SK-N-SH (cell line): ENCODE measurements around the gene OR7C2. TPM values are rescaled to one million over a fixed set of nuclear protein-coding genes. Genes with fewer than 3 reads are reported as not detected.

ENCODE experiments used
- CTCF ChIA-PET: fragments of 300-600, 350-600 bp; formaldehyde crosslinking; extraction: SDS; loops from one replicate; lab custom pipeline; 2021; lab: Yijun Ruan, JAX
- POLR2A ChIA-PET: fragments of 350-600 bp; sonication (Branson Sonifier 250); formaldehyde crosslinking; extraction: SDS; loops from one replicate; lab custom pipeline; 2020; ENCODE audit warnings: antibody characterized with exemption, inconsistent platforms; lab: Yijun Ruan, JAX
- DNase-seq: peaks from one replicate; pipeline ENCODE4 v3.0.0; 2012
- H2AFZ ChIP-seq: fragments of 200-600 bp; sonication (generic); 2 replicates; pipeline ENCODE4 v1.8.1; 2016; ENCODE audit warnings: antibody characterized with exemption, mild to moderate bottlenecking, low read depth
- H3F3A ChIP-seq: fragments of 200-600 bp; sonication (generic); replicated peaks from 2 replicates; pipeline ENCODE3; 2016; ENCODE audit warnings: antibody characterized with exemption, mild to moderate bottlenecking; ENCODE audit not compliant: insufficient read depth
- H3K27ac ChIP-seq, 2 experiments: fragments of 200-500 bp in 1 of 2; fragments of 200-600 bp in 1 of 2; sonication (Bioruptor generic) in 1 of 2; sonication (generic), shearing (Covaris generic) in 1 of 2; 2 replicates each; pipeline versions ENCODE4 v1.5.1 to v1.6.1; 2014 to 2016; ENCODE audit warnings: low read depth in 2 of 2, inconsistent platforms in 1 of 2, low read length in 1 of 2, mild to moderate bottlenecking in 1 of 2, mixed read lengths in 1 of 2
- H3K27me3 ChIP-seq: fragments of 200-600 bp; sonication (generic), shearing (Covaris generic); 2 replicates; pipeline ENCODE4 v1.6.1; 2016; ENCODE audit warnings: mixed run types; ENCODE audit not compliant: insufficient read depth
- H3K36me3 ChIP-seq, 2 experiments: fragments of 200-500 bp in 1 of 2; fragments of 200-600 bp in 1 of 2; sonication (Bioruptor generic) in 1 of 2; sonication (generic) in 1 of 2; replicated peaks in 1 of 2; 2 replicates each; pipeline versions ENCODE3 to v1.5.1; 2014 to 2016; ENCODE audit warnings: low read length in 1 of 2, mild to moderate bottlenecking in 1 of 2; ENCODE audit not compliant: insufficient read depth in 2 of 2, control insufficient read depth in 1 of 2
- H3K4me1 ChIP-seq, 2 experiments: fragments of 200-500 bp in 1 of 2; fragments of 200-600 bp in 1 of 2; sonication (Bioruptor generic) in 1 of 2; sonication (generic), shearing (Covaris generic) in 1 of 2; 2 replicates each; pipeline versions ENCODE4 v1.5.1 to v1.6.1; 2014 to 2016; ENCODE audit warnings: low read depth in 1 of 2, low read length in 1 of 2, mixed run types in 1 of 2; ENCODE audit not compliant: insufficient read depth in 2 of 2, control insufficient read depth in 1 of 2
- H3K4me2 ChIP-seq: fragments of 200-600 bp; sonication (generic), shearing (Covaris generic); 2 replicates; pipeline ENCODE4 v1.6.1; 2017; ENCODE audit warnings: mixed run types
- H3K4me3 ChIP-seq, 2 experiments: fragments of 200-500 bp in 1 of 2; fragments of 200-600 bp in 1 of 2; sonication (Bioruptor generic) in 1 of 2; sonication (generic), shearing (Covaris generic) in 1 of 2; 2 replicates each; pipeline versions ENCODE4 v1.5.1 to v1.8.1; 2014 to 2016; ENCODE audit warnings: low read depth in 2 of 2, inconsistent platforms in 1 of 2, low read length in 1 of 2, mild to moderate bottlenecking in 1 of 2, mixed read lengths in 1 of 2, moderate library complexity in 1 of 2
- H3K79me2 ChIP-seq: fragments of 200-600 bp; sonication (generic); 2 replicates; pipeline ENCODE4 v1.8.1; 2017; ENCODE audit warnings: mild to moderate bottlenecking; ENCODE audit not compliant: insufficient read depth
- H3K9ac ChIP-seq: fragments of 200-600 bp; sonication (generic); 2 replicates; pipeline ENCODE4 v1.6.1; 2017; ENCODE audit warnings: mixed run types
- H3K9me2 ChIP-seq: fragments of 200-600 bp; sonication (generic); 2 replicates; pipeline ENCODE4 v1.6.1; 2017; ENCODE audit warnings: mixed run types
- H3K9me3 ChIP-seq: fragments of 200-600 bp; sonication (generic); 2 replicates; pipeline ENCODE4 v1.6.1; 2017; ENCODE audit warnings: mixed run types, mild to moderate bottlenecking, moderate library complexity
- H4K20me1 ChIP-seq: fragments of 200-600 bp; sonication (generic); 2 replicates; pipeline ENCODE4 v1.6.1; 2017; ENCODE audit warnings: mild to moderate bottlenecking, mixed run types; ENCODE audit not compliant: insufficient read depth
- CHD2 ChIP-seq: fragments of 150-350 bp; IDR thresholded peaks from 2 replicates; pipeline ENCODE4 v1.6.1; 2018; ENCODE audit warnings: low read length; ENCODE audit not compliant: partially characterized antibody
- EZH2phosphoT487 ChIP-seq: fragments of 200-600 bp; sonication (generic); IDR thresholded peaks from 2 replicates; pipeline ENCODE4 v1.6.1; 2017; ENCODE audit warnings: low read depth, mixed run types, mild to moderate bottlenecking, antibody characterized with exemption, moderate library complexity, borderline replicate concordance
- FOSL2 ChIP-seq: IDR thresholded peaks from 2 replicates; pipeline ENCODE4 v1.4.0; 2012; ENCODE audit warnings: low read depth, mild to moderate bottlenecking, moderate library complexity, borderline replicate concordance
- FOXM1 ChIP-seq: IDR thresholded peaks from 2 replicates; pipeline ENCODE4 v1.4.0; 2012; ENCODE audit warnings: low read depth, mild to moderate bottlenecking
- GATA2 ChIP-seq: sonication (generic); formaldehyde crosslinking; IDR thresholded peaks from 2 replicates; pipeline ENCODE4 v1.5.0; 2020; ENCODE audit warnings: mild to moderate bottlenecking, missing genetic modification reagents
- JUND ChIP-seq: IDR thresholded peaks from 2 replicates; pipeline ENCODE4 v1.4.0; 2012
- MXI1 ChIP-seq: IDR thresholded peaks from 2 replicates; pipeline ENCODE4 v1.6.1; 2012; ENCODE audit warnings: mild to moderate bottlenecking, low read depth, low read length, improper control_type of control experiment
- NFIC ChIP-seq: IDR thresholded peaks from 2 replicates; pipeline ENCODE4 v1.4.0; 2012; ENCODE audit warnings: borderline replicate concordance
- POLR2AphosphoS5 ChIP-seq: IDR thresholded peaks from 2 replicates; pipeline ENCODE4 v1.6.1; 2012; ENCODE audit warnings: low read depth, low read length
- RCOR1 ChIP-seq: fragments of 150-350 bp; IDR thresholded peaks from 2 replicates; pipeline ENCODE4 v1.6.1; 2017; ENCODE audit warnings: antibody characterized with exemption, low read length
- TAF1 ChIP-seq: IDR thresholded peaks from 2 replicates; pipeline ENCODE4 v1.6.1; 2012; ENCODE audit warnings: low read depth, mild to moderate bottlenecking, low read length, moderate library complexity, borderline replicate concordance
- TCF12 ChIP-seq: IDR thresholded peaks from 2 replicates; pipeline ENCODE4 v1.4.0; 2012
- YY1 ChIP-seq: IDR thresholded peaks from 2 replicates; pipeline ENCODE4 v1.4.0; 2012; ENCODE audit warnings: low read depth, mild to moderate bottlenecking
- WGBS: methylation state at CpG from one replicate; pipeline ENCODE4 v1.1.6; 2017; ENCODE audit warnings: low lambda C conversion rate; 5-methylcytosine and 5-hydroxymethylcytosine counted together
- polyA plus RNA-seq, 3 experiments: library from polyadenylated mRNA; depleted of rRNA; stranded (reverse); fragments of >200 nt; gene quantifications; 2 replicates each; pipeline ENCODE4 v1.2.3, GENCODE V29; 2012
- TF ChIP-seq, protein P1 (sequence below): IDR thresholded peaks from 2 replicates; pipeline ENCODE4 v1.4.0; 2012; ENCODE audit warnings: low read depth
- TF ChIP-seq, protein P2 (sequence below): fragments of 150-350 bp; IDR thresholded peaks from 2 replicates; pipeline ENCODE4 v1.6.1; 2016; ENCODE audit warnings: mild to moderate bottlenecking, low read depth, low read length

OR7C2 gene
- polyA plus RNA-seq, 1 of the 3 experiments (the other 2 are of a cell fraction): not detected

GRCh38 chr19:14950421-14950820, 9.1 kb downstream of the OR7C2 start:
- H3K4me1 ChIP-seq: no peaks in the 10 kb centered on the region
- DNase-seq: no peak
- no peaks in the 10 kb centered on the region for H3K79me2 ChIP-seq
- WGBS: 0% methylated on average over 1 of the region's 1 CpG
- peaks cover 16% of the 10 kb centered on the region; the same call in 1 of the 2 replicates for H3K27me3 ChIP-seq
- H3K9me3 ChIP-seq: no peaks in the 10 kb centered on the region
- no peaks in the 10 kb centered on the region for H4K20me1 ChIP-seq
- H2AFZ ChIP-seq: no peak overlapping the region
- no peak overlapping the region for H3K4me3 ChIP-seq
- TF ChIP-seq EZH2phosphoT487 (no peak), CHD2 (no peak), TAF1 (no peak), JUND (no peak), RCOR1 (no peak), YY1 (no peak), MXI1 (no peak), TCF12 (no peak), FOXM1 (no peak), GATA2 (CRISPR knock-in tag) (no peak), FOSL2 (no peak), POLR2AphosphoS5 (no peak), NFIC (no peak)
- TF ChIP-seq, protein P1, sequence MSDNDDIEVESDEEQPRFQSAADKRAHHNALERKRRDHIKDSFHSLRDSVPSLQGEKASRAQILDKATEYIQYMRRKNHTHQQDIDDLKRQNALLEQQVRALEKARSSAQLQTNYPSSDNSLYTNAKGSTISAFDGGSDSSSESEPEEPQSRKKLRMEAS: no peak
- TF ChIP-seq, protein P2, sequence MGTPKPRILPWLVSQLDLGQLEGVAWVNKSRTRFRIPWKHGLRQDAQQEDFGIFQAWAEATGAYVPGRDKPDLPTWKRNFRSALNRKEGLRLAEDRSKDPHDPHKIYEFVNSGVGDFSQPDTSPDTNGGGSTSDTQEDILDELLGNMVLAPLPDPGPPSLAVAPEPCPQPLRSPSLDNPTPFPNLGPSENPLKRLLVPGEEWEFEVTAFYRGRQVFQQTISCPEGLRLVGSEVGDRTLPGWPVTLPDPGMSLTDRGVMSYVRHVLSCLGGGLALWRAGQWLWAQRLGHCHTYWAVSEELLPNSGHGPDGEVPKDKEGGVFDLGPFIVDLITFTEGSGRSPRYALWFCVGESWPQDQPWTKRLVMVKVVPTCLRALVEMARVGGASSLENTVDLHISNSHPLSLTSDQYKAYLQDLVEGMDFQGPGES: no peak
- no peaks in the 10 kb centered on the region for H3F3A ChIP-seq
- no peaks in the 10 kb centered on the region for H3K36me3 ChIP-seq
- ChIA-PET POLR2A (no interaction called here), CTCF (no interaction called here)
- no peak overlapping the region for H3K9ac ChIP-seq
- no peaks in the 10 kb centered on the region for H3K9me2 ChIP-seq
- H3K4me2 ChIP-seq: no peak overlapping the region
- no peak overlapping the region for H3K27ac ChIP-seq

GRCh38 chr19:14952767-14953166, 11.5 kb downstream of the OR7C2 start:
- Histone ChIP-seq H3K4me2 (no peak overlapping the region), H3K27ac (no peak overlapping the region), H3K9ac (no peak overlapping the region), H3K9me3 (no peaks in the 10 kb centered on the region), H3K4me3 (no peak overlapping the region)
- DNase-seq: no peak
- CTCF ChIA-PET: no interaction called here
- no peak for TF ChIP-seq JUND
- TF ChIP-seq, all 33 proteins: peak for 0
- H3F3A ChIP-seq: no peaks in the 10 kb centered on the region
- no peaks in the 10 kb centered on the region for H3K36me3 ChIP-seq
- H4K20me1 ChIP-seq: no peaks in the 10 kb centered on the region
- no peak overlapping the region for H2AFZ ChIP-seq
- peaks cover 16% of the 10 kb centered on the region; the same call in 1 of the 2 replicates for H3K27me3 ChIP-seq
- POLR2A ChIA-PET: no interaction called here
- H3K9me2 ChIP-seq: no peaks in the 10 kb centered on the region
- no peaks in the 10 kb centered on the region for H3K4me1 ChIP-seq
- WGBS: 18% methylated on average over 11 of the region's 11 CpGs
- no peaks in the 10 kb centered on the region for H3K79me2 ChIP-seq
